Lung (tissue), 12 donors: Measurements from ENCODE around the gene BCL7B. TPM values are rescaled to one million over a fixed set of nuclear protein-coding genes. Genes with fewer than 3 reads are reported as not detected.
"Not testable (repeated sequence)": the region's sequence is repeated elsewhere in the genome, so short reads cannot be mapped to it uniquely, and the experiment has no call there.

ENCODE experiments used
- ATAC-seq: fragments of 200-7000 bp; cut with Tn5 transposase; one replicate; pipeline ENCODE4 v1.9.1; 2020; ENCODE audit warnings: moderate number of reproducible peaks; ENCODE audit not compliant: insufficient read depth, low FRiP score
- DNase-seq, 3 donors: peaks; one replicate each; pipeline ENCODE4 v3.0.0-alpha.2; 2013 to 2017
- H3K27ac ChIP-seq, 2 donors: one replicate each; pipeline ENCODE4 v1.5.1; 2013; ENCODE audit warnings: mild to moderate bottlenecking in 2 of 2, moderate library complexity in 2 of 2, control low read depth in 1 of 2, inconsistent platforms in 1 of 2, low read depth in 1 of 2, low read length in 1 of 2
- H3K27me3 ChIP-seq, 3 donors: one replicate each; pipeline ENCODE4 v1.5.1; 2013; ENCODE audit warnings: low read length in 2 of 3; ENCODE audit not compliant: control insufficient read depth in 3 of 3, insufficient read depth in 3 of 3
- H3K36me3 ChIP-seq, 4 donors: one replicate each; pipeline ENCODE4 v1.5.1; 2013; ENCODE audit warnings: low read length in 4 of 4, mild to moderate bottlenecking in 1 of 4, moderate library complexity in 1 of 4; ENCODE audit not compliant: control insufficient read depth in 4 of 4, insufficient read depth in 4 of 4
- H3K4me1 ChIP-seq, 5 donors: one replicate each; pipeline ENCODE4 v1.5.1; 2013; ENCODE audit warnings: low read length in 5 of 5, mild to moderate bottlenecking in 2 of 5, moderate library complexity in 1 of 5; ENCODE audit not compliant: control insufficient read depth in 5 of 5, insufficient read depth in 5 of 5
- H3K4me3 ChIP-seq: one replicate; pipeline ENCODE4 v1.5.1; 2013; ENCODE audit warnings: mild to moderate bottlenecking, control low read depth, moderate library complexity
- H3K9ac ChIP-seq, 2 donors: one replicate each; pipeline ENCODE4 v1.5.1; 2013; ENCODE audit warnings: low read length in 2 of 2, control low read depth in 1 of 2; ENCODE audit not compliant: insufficient read depth in 1 of 2
- H3K9me3 ChIP-seq, 4 donors: one replicate each; pipeline ENCODE4 v1.5.1; 2013; ENCODE audit warnings: low read length in 3 of 4, mild to moderate bottlenecking in 1 of 4, moderate library complexity in 1 of 4; ENCODE audit not compliant: control insufficient read depth in 4 of 4, insufficient read depth in 3 of 4
- WGBS, 2 donors: extraction: QIAGEN DNeasy Blood & Tissue Kit; methylation state at CpG; one replicate each; pipeline ENCODE4 v1.1.7; 2013; 5-methylcytosine and 5-hydroxymethylcytosine counted together
- polyA plus RNA-seq, 2 donors: library from polyadenylated mRNA; stranded (reverse); fragments of 200-250 nt; gene quantifications; one replicate each; pipeline ENCODE4 v1.2.1, GENCODE V29; 2013
- total RNA-seq, 2 donors: library from RNA; depleted of rRNA in 1 of 2; stranded (reverse); fragments of >200 nt in 1 of 2; gene quantifications; one replicate each; pipeline ENCODE4 v1.2.1, GENCODE V29; 2014 to 2021
- TF ChIP-seq, protein P1 (sequence below): IDR thresholded peaks from 2 replicates; pipeline ENCODE4 v1.5.1; 2012; ENCODE audit warnings: mild to moderate bottlenecking; ENCODE audit errors: control extremely low read depth, extremely low read depth
- donor health status: control.
- donor health status: control.
- donor health status: Bipolar disorder and iron deficiency.
- donor health status: healthy.
- donor health status: DM: yes; HTN: yes; CAD: no.

BCL7B gene
- total and polyA plus RNA-seq, 4 donors: 17.7 to 71.0 (median 60.6) TPM

DNA sequence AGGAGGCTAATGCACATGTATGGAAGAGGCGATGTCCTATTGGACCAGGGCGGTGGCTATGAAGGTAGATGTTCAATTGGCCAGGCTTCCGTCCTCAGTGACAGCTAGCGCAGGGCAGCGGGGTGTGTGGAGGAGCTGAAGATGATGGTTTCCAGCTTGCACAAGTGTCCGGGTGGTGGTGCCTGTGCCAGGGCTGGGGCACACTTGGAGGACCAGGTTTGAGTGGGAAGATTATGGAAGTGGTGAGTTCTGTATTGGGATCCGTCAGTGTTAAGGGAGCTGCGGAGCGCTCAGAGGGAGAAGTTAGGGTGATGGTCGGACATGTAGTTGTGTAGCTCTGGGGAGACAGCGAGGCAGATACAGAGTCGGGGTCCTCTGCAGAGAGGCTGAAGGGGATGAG is 29.4 kb upstream of the BCL7B start:
- ATAC-seq (no peak), DNase-seq (no peak)
- H3K4me3 ChIP-seq: no peak overlapping the region
- H3K27me3 ChIP-seq: no peaks in the 10 kb centered on the region
- H3K27ac ChIP-seq: no peak overlapping the region
- no peak overlapping the region for H3K9ac ChIP-seq
- peaks cover 0 to 3% (median 0%) of the 10 kb centered on the region in 5 donors for H3K4me1 ChIP-seq
- TF ChIP-seq, protein P1, sequence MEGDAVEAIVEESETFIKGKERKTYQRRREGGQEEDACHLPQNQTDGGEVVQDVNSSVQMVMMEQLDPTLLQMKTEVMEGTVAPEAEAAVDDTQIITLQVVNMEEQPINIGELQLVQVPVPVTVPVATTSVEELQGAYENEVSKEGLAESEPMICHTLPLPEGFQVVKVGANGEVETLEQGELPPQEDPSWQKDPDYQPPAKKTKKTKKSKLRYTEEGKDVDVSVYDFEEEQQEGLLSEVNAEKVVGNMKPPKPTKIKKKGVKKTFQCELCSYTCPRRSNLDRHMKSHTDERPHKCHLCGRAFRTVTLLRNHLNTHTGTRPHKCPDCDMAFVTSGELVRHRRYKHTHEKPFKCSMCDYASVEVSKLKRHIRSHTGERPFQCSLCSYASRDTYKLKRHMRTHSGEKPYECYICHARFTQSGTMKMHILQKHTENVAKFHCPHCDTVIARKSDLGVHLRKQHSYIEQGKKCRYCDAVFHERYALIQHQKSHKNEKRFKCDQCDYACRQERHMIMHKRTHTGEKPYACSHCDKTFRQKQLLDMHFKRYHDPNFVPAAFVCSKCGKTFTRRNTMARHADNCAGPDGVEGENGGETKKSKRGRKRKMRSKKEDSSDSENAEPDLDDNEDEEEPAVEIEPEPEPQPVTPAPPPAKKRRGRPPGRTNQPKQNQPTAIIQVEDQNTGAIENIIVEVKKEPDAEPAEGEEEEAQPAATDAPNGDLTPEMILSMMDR: no peak
- no peaks in the 10 kb centered on the region for H3K9me3 ChIP-seq
- WGBS, 2 donors: 94 to 95% methylated on average over 12 of the region's 12 CpGs
- no peaks in the 10 kb centered on the region for H3K36me3 ChIP-seq

DNA sequence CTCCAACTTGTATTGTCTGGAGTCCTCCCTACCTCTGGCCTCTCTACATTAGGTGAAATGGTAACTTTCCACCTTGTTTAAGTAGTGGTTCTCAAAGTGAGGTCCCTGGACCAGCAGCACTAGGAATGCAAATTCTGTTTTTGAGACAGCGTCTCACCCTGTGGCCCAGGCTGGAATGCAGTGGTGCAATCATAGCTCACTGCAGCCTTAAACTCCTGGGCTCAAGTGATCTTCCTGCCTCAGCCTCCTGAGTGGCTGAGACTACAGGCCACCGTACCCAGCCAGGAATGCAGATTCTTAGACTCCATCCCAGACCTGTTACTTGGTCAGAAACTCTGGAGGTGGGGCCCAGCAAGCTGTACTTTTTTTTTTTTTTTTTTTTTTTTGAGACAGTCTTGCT is 27.7 kb upstream of the BCL7B start:
- Histone ChIP-seq H3K9me3 (no peaks in the 10 kb centered on the region), H3K9ac (no peak overlapping the region), H3K4me3 (no peak overlapping the region), H3K36me3 (no peaks in the 10 kb centered on the region), H3K4me1 (peaks cover 0 to 5% (median 0%) of the 10 kb centered on the region in 5 donors), H3K27ac (no peak overlapping the region), H3K27me3 (no peaks in the 10 kb centered on the region)
- DNase-seq (no peak), ATAC-seq (no peak)
- 59% methylated on average over 2 of the region's 2 CpGs for WGBS, 2 donors
- TF ChIP-seq, protein P1: no peak

DNA sequence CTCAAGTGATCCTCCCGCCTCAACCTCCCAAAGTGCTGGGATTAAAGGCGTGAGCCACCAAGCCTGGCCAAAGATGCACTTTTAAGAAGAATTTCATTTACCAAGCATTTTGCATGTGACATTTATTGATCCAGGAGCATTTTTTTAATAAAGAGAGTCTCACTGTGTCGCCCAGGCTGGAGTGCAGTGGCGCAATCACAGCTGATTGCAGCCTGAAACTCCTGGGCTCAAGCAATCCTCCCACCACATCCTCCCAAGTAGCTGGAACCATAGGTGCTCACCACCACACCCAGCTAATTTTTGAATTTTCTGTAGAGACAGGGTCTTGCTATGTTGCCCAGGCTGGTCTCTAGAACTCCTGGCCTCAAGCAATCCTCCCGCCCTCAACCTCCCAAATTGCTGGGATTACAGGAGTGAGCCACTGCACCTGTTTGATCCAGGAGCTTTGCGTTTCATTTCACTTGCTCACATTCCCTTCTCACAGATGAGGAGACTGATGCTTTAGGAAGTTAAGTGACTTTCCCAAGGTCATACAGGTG is 25.2 kb upstream of the BCL7B start:
- Histone ChIP-seq H3K36me3 (no peaks in the 10 kb centered on the region), H3K27ac (no peak overlapping the region), H3K4me1 (peaks cover 0 to 2% (median 0%) of the 10 kb centered on the region in 5 donors), H3K9me3 (no peaks in the 10 kb centered on the region), H3K4me3 (no peak overlapping the region), H3K27me3 (no peaks in the 10 kb centered on the region), H3K9ac (no peak overlapping the region)
- DNase-seq (no peak), ATAC-seq (no peak)
- 89 to 91% methylated on average over 6 of the region's 6 CpGs for WGBS, 2 donors
- TF ChIP-seq, protein P1: no peak

DNA sequence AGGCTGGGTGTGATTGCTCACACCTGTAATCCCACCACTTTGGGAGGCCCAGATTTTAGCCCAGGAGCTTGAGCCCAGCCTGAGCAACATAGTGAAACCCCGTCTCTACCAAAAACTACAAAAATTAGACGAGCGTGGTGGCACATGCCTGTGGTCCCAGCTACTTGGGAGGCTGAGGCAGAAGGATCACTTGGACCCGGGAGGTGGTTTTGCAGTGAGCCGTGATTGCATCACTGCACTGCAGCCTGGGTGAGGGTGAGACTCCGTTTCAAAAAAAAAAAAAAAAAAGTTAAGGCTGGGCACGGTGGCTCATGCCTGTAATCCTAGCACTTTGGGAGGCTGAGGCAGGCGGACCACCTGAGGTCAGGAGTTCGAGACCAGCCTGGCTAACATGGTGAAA is 23.5 kb upstream of the BCL7B start:
- DNase-seq, H3K27ac ChIP-seq: not testable (repeated sequence)

More for the DNA sequence above, 23.5 kb upstream of the BCL7B start:
- WGBS, 2 donors: 70 to 76% methylated on average over 8 to 9 of the region's 9 CpGs
- ATAC-seq, H3K4me3 ChIP-seq, H3K9me3 ChIP-seq, H3K36me3 ChIP-seq, H3K9ac ChIP-seq, H3K27me3 ChIP-seq, H3K4me1 ChIP-seq: not testable (repeated sequence)
